ENCODE measurements around the gene ITPR2. TPM values are rescaled to one million over a fixed set of nuclear protein-coding genes. Genes with fewer than 3 reads are reported as not detected.
"Not testable (repeated sequence)": the region's sequence is repeated elsewhere in the genome, so short reads cannot be mapped to it uniquely, and the experiment has no call there.

ITPR2 gene
- total RNA-seq, 4 donors from 2014 or later, result 32.6 to 87.5 (median 51.9) TPM

GRCh38 chr12:26782372-26783130, 50.4 kb downstream of the ITPR2 start:
- DNase-seq, result no peak
- no peak for TF ChIP-seq CTCF (IDR thresholded peaks at IDR 0.05)
- TF ChIP-seq POLR2A (IDR thresholded peaks at IDR 0.05), result no peak
- Histone ChIP-seq H3K4me3 (no peak overlapping the region), H3K9me3 (peaks cover 0 to 3% (median 0%) of the 10 kb centered on the region in 4 donors), H3K27me3 (no peaks in the 10 kb centered on the region), H3K27ac (no peak overlapping the region), H3K4me1 (no peaks in the 10 kb centered on the region), H3K36me3 (peaks cover 0 to 5% (median 0%) of the 10 kb centered on the region in 3 donors)

GRCh38 chr12:26780656-26781055, 52.3 kb downstream of the ITPR2 start:
- H3K4me3 ChIP-seq, H3K27me3 ChIP-seq, H3K4me1 ChIP-seq, H3K27ac ChIP-seq, H3K36me3 ChIP-seq, H3K9me3 ChIP-seq, DNase-seq: not testable (repeated sequence)
- peak in 2 of 6 experiments; percentile 37 to 39 for TF ChIP-seq CTCF (IDR thresholded peaks at IDR 0.05)

GRCh38 chr12:26778173-26778775, 54.7 kb downstream of the ITPR2 start:
- H3K4me1 ChIP-seq, H3K27ac ChIP-seq, H3K27me3 ChIP-seq, H3K9me3 ChIP-seq, DNase-seq, H3K4me3 ChIP-seq, H3K36me3 ChIP-seq: not testable (repeated sequence)

- peaks cover 0 to 5% (median 0%) of the 10 kb centered on the region in 3 donors for H3K36me3 ChIP-seq
- no peaks in the 10 kb centered on the region for H3K27me3 ChIP-seq
- TF ChIP-seq POLR2A (IDR thresholded peaks at IDR 0.05) (no peak), CTCF (IDR thresholded peaks at IDR 0.05) (no peak)
- H3K4me3 ChIP-seq, result no peak overlapping the region
- no peak overlapping the region for H3K27ac ChIP-seq
- DNase-seq, result no peak
- peaks cover 0 to 4% (median 0%) of the 10 kb centered on the region in 4 donors for H3K4me1 ChIP-seq
- peaks cover 0 to 8% (median 3%) of the 10 kb centered on the region in 4 donors for H3K9me3 ChIP-seq
Measured at GRCh38 chr12:26777236-26777635, 55.8 kb downstream of the ITPR2 start.

- H3K4me3 ChIP-seq, H3K9me3 ChIP-seq, H3K27ac ChIP-seq, DNase-seq, H3K36me3 ChIP-seq, H3K27me3 ChIP-seq, H3K4me1 ChIP-seq: not testable (repeated sequence)
Measured at GRCh38 chr12:26775991-26776390, 57.0 kb downstream of the ITPR2 start.

GRCh38 chr12:26773313-26774104, 59.5 kb downstream of the ITPR2 start:
- Histone ChIP-seq H3K4me1 (peaks cover 0 to 17% (median 0%) of the 10 kb centered on the region in 4 donors), H3K36me3 (no peaks in the 10 kb centered on the region), H3K4me3 (no peak overlapping the region), H3K9me3 (peaks cover 0 to 8% (median 3%) of the 10 kb centered on the region in 4 donors), H3K27me3 (no peaks in the 10 kb centered on the region), H3K27ac (no peak overlapping the region)
- TF ChIP-seq POLR2A (IDR thresholded peaks at IDR 0.05), result no peak
- no peak for TF ChIP-seq CTCF (IDR thresholded peaks at IDR 0.05)
- DNase-seq, result no peak

All from Peyer's patch (tissue), 4 donors.